ENCODE results near the gene MGLL.
A peak's percentile ranks its signal among the peaks of the same experiment; 100 is the strongest.

MGLL gene

DNA sequence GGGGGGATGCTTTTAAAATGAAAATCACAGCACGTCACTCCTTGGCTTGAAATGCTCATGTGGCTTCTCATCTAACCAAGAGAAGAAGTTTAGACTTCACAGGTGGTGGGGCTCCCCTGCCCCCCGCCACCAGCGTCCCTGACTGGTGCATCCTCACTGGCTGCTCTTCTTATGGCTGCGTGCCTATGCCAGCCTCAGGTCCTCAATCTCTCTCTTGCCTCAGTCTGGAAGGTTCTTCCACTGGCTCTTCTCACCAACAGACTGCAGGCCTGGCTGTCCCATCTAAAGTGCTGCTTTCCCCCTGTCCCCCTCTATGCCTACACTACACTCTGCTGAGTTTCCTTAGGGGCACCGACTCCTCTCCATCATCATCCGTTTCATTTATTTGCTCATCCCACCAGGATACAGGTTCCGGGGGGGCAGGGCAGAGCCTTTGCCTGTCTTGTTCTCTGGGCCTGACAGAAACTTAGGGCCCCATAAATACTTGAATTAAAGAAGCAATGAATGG, 128.9 kb downstream of the MGLL start:
- TF ChIP-seq, protein P1, sequence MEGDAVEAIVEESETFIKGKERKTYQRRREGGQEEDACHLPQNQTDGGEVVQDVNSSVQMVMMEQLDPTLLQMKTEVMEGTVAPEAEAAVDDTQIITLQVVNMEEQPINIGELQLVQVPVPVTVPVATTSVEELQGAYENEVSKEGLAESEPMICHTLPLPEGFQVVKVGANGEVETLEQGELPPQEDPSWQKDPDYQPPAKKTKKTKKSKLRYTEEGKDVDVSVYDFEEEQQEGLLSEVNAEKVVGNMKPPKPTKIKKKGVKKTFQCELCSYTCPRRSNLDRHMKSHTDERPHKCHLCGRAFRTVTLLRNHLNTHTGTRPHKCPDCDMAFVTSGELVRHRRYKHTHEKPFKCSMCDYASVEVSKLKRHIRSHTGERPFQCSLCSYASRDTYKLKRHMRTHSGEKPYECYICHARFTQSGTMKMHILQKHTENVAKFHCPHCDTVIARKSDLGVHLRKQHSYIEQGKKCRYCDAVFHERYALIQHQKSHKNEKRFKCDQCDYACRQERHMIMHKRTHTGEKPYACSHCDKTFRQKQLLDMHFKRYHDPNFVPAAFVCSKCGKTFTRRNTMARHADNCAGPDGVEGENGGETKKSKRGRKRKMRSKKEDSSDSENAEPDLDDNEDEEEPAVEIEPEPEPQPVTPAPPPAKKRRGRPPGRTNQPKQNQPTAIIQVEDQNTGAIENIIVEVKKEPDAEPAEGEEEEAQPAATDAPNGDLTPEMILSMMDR (IDR thresholded peaks at IDR 0.05) = no peak
- TF ChIP-seq ZFX (IDR thresholded peaks at IDR 0.05; ENCODE audit: borderline replicate concordance) = no peak
- H3K27ac ChIP-seq = no peak overlapping the region

DNA sequence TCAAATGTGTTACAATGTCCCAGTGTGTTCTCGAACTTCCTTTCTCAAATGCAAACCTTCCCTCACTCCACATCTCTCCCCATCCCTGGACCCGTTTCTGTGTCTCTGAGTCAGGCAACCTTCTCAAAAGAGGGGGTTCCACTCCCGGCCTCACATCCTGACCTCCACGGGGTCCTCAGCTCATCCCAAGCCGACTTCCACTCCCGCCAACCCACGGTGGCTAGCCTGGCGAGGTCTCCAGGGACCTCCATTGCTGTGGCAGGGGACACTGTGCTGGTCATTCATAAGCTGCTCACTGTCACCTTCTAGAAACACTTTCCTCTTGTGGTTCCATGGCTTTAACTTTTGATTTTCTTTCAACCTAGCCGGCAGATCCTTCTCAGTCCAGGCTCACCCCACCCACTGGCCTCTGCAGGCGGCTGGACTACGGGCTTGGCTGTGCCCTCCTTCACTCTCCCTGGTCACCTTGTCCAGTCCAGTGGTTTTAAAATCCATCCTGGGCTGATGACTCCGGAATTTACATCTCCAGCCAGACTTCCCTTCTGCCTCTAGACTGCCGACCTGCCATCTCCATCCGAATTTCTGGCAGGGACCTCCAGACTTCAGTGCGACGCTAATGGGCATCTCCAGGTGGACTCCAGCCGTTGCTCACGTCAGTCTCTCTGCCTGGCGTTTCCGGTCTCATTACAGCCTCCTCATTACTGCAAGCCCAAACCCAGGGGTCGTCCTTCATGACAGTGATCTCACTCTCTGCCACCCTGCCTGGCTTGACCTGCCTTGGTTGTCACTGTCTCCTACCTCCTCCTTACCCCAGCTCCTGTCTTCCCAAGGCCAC, 129.6 kb downstream of the MGLL start:
- no peak overlapping the region for H3K27ac ChIP-seq
- no peak for TF ChIP-seq ZFX (IDR thresholded peaks at IDR 0.05; ENCODE audit: borderline replicate concordance)
- TF ChIP-seq, protein P1 (IDR thresholded peaks at IDR 0.05) = no peak

DNA sequence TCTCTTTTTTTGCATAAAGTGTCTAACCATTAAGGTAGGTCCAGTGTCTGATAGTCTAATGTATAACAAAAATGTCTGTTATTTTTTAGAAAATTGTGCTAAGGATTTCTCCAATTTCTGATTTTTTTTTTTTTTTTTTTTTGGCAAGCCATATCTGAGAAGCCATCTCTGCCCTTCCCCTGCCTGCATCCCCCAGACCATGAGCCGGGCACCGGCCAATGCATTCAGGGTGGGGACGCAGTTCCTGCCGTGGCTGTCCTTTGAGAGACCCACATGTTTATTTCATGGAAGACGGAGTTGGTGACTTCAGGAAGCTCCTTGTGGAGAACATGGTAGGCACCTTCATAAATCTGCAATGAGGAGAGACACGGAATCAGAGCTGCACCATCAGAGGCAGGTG, 130.3 kb downstream of the MGLL start:
- TF ChIP-seq, protein P1 (IDR thresholded peaks at IDR 0.05) = no peak
- TF ChIP-seq ZFX (IDR thresholded peaks at IDR 0.05; ENCODE audit: borderline replicate concordance) = no peak
- no peak overlapping the region for H3K27ac ChIP-seq

DNA sequence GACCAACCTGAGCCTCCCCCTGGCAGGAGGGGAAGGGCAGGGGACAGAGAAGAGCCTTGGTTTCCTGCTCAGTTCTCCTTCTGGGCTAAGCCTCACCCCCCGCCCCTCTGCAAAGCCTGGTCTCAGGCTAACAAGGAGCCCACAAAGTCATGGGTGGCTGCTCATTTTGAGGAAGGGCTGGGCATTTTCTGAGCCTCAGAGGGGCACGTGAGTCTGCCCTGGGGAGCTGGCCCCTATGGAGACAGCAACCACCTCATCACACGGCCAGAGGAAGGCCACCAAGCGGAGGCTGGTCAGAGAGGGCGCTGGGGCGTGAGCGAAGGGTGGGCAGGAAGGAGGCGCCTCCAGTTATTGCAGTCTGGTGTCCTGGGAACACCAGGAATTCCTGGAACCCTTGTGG, 130.8 kb downstream of the MGLL start:
- TF ChIP-seq ZFX (IDR thresholded peaks at IDR 0.05; ENCODE audit: borderline replicate concordance) = no peak
- TF ChIP-seq, protein P1 (IDR thresholded peaks at IDR 0.05) = no peak
- no peak overlapping the region for H3K27ac ChIP-seq

DNA sequence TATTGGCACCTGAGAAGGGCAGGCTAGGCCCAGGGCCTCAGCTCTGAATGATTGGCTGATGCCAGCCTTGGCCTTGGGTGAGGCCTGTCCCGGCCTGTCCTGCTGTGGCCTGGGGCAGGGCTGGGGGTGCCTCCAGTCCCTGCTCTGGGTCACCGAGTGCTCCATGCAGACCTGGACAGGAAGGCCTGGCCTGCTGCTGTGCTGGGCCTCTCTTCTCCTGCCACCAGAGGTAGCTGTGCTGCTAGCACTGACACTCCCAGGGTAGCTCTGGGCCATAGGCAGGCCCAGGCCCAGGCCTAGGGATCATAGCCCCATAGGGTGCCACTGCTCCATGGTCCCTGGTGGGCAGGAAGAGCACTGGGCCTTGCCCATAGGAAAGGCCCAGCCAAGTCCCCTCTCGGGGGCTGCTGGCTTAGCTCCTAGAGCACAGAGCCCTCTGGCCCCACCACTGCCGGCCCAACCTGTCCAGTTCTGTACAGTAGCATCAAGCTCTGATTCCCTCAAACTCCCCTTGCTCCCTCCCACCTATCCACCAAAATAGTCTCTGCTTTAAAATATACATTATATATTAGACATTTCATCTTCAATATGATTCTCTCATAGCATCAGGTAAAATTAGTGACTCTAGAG, 131.4 kb downstream of the MGLL start:
- TF ChIP-seq ZFX (IDR thresholded peaks at IDR 0.05; ENCODE audit: borderline replicate concordance) = no peak
- TF ChIP-seq, protein P1 (IDR thresholded peaks at IDR 0.05) = peak; percentile 42
- H3K27ac ChIP-seq = no peak overlapping the region

DNA sequence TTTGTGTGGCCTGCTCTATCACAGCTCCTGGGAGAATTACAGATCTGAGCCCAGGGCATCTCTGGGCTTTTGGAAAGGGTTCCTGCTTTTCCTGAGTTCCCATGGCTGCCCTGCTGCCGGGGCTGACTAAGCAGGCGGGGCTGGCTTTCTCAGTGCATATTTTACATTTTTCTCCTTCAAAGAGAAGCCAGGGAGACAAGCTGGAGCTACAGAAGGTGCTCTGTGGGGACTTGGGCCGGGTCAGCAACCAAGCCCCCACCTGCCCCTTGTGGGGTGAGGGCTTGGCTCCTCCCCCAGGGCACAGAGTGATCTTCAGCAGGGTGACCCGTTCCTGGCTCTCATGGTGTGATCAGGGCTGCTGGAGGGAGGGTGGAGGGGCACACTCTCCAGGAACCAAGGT, 132.2 kb downstream of the MGLL start:
- H3K27ac ChIP-seq = no peak overlapping the region
- TF ChIP-seq, protein P1 (IDR thresholded peaks at IDR 0.05) = no peak
- TF ChIP-seq ZFX (IDR thresholded peaks at IDR 0.05; ENCODE audit: borderline replicate concordance) = no peak

All from 22Rv1 (cell line).